ENCODE measurements around the gene CAPN11.

CAPN11 gene

GRCh38 chr6:44201200-44201599 is 42.6 kb downstream of the CAPN11 start:
- no peak for TF ChIP-seq CTCF (IDR thresholded peaks at IDR 0.05; ENCODE audit: borderline replicate concordance, insufficient read depth, low read depth, low read length)
- H3K4me3 ChIP-seq (ENCODE audit: low read depth, low read length), result no peak overlapping the region

- H3K4me3 ChIP-seq (ENCODE audit: low read depth, low read length), result no peak overlapping the region
- TF ChIP-seq CTCF (IDR thresholded peaks at IDR 0.05; ENCODE audit: borderline replicate concordance, insufficient read depth, low read depth, low read length), result no peak
Observed at GRCh38 chr6:44201638-44202303, 43.2 kb downstream of the CAPN11 start.

- no peak for TF ChIP-seq CTCF (IDR thresholded peaks at IDR 0.05; ENCODE audit: borderline replicate concordance, insufficient read depth, low read depth, low read length)
- no peak overlapping the region for H3K4me3 ChIP-seq (ENCODE audit: low read depth, low read length)
Observed at GRCh38 chr6:44202332-44202971, 43.8 kb downstream of the CAPN11 start.

GRCh38 chr6:44202972-44203750 is 44.5 kb downstream of the CAPN11 start:
- no peak for TF ChIP-seq CTCF (IDR thresholded peaks at IDR 0.05; ENCODE audit: borderline replicate concordance, insufficient read depth, low read depth, low read length)
- no peak overlapping the region for H3K4me3 ChIP-seq (ENCODE audit: low read depth, low read length)

GRCh38 chr6:44203955-44204354 is 45.3 kb downstream of the CAPN11 start:
- H3K4me3 ChIP-seq (ENCODE audit: low read depth, low read length), result no peak overlapping the region
- TF ChIP-seq CTCF (IDR thresholded peaks at IDR 0.05; ENCODE audit: borderline replicate concordance, insufficient read depth, low read depth, low read length), result no peak

GRCh38 chr6:44207966-44208365 is 49.3 kb downstream of the CAPN11 start:
- no peak overlapping the region for H3K4me3 ChIP-seq (ENCODE audit: low read depth, low read length)
- TF ChIP-seq CTCF (IDR thresholded peaks at IDR 0.05; ENCODE audit: borderline replicate concordance, insufficient read depth, low read depth, low read length), result no peak
